Stomach (tissue), 9 donors: ENCODE data around the gene INPP4B. TPM values are rescaled to one million over a fixed set of nuclear protein-coding genes. Genes with fewer than 3 reads are reported as not detected.

Experiments
- DNase-seq, 2 donors: peaks; one replicate each; pipeline versions ENCODE4 v3.0.0 to v3.0.0-alpha.2; 2013 to 2019
- H3K27ac ChIP-seq, 5 donors: fragments of 200-600 bp in 4 of 5; sonication (generic) in 4 of 5; one replicate each; pipeline ENCODE4 v1.5.1; 2013 to 2019; ENCODE audit warnings: mild to moderate bottlenecking in 1 of 5, moderate library complexity in 1 of 5
- H3K27me3 ChIP-seq, 3 donors: fragments of 200-600 bp; sonication (generic); one replicate each; pipeline ENCODE4 v1.5.1; 2017 to 2019; ENCODE audit warnings: mixed run types in 1 of 3
- H3K36me3 ChIP-seq, 4 donors: fragments of 200-600 bp; sonication (generic); 1 replicate in 3 of 4; 2 replicates in 1 of 4; pipeline ENCODE4 v1.5.1; 2016 to 2019
- H3K4me1 ChIP-seq, 4 donors: fragments of 200-600 bp; sonication (generic); one replicate each; pipeline ENCODE4 v1.5.1; 2016 to 2019
- H3K4me3 ChIP-seq, 4 donors: fragments of 200-600 bp; sonication (generic) in 3 of 4; one replicate each; pipeline ENCODE4 v1.5.1; 2016 to 2019; ENCODE audit warnings: mild to moderate bottlenecking in 1 of 4
- H3K9me3 ChIP-seq, 4 donors: fragments of 200-600 bp; sonication (generic); one replicate each; pipeline ENCODE4 v1.5.1; 2016 to 2019
- CTCF ChIP-seq, 7 experiments: fragments of 450-650 bp in 4 of 7; fragments of 200-600 bp in 3 of 7; sonication (generic) in 3 of 7; IDR thresholded peaks; one replicate each; pipeline ENCODE4 v1.5.1; 2016 to 2019; ENCODE audit warnings: antibody characterized with exemption in 7 of 7, control low read depth in 2 of 7, mild to moderate bottlenecking in 1 of 7
- EP300 ChIP-seq: sonication (generic); formaldehyde crosslinking; IDR thresholded peaks from one replicate; pipeline ENCODE4 v1.6.1; 2017; ENCODE audit warnings: antibody characterized with exemption
- POLR2A ChIP-seq, 4 donors: fragments of 450-650 bp; IDR thresholded peaks; one replicate each; pipeline ENCODE4 v1.6.1; 2016; ENCODE audit warnings: antibody characterized with exemption in 4 of 4, control low read depth in 2 of 4, mild to moderate bottlenecking in 1 of 4, moderate library complexity in 1 of 4
- POLR2AphosphoS5 ChIP-seq, 3 donors: sonication (generic); formaldehyde crosslinking; IDR thresholded peaks; one replicate each; pipeline ENCODE4 v1.6.1; 2016; ENCODE audit warnings: antibody characterized with exemption in 3 of 3
- WGBS, 5 donors: extraction: QIAGEN DNeasy Blood & Tissue Kit in 3 of 5; methylation state at CpG; one replicate each; pipeline versions ENCODE4 v1.1.5 to v1.1.7; 2013 to 2018; 5-methylcytosine and 5-hydroxymethylcytosine counted together
- intact Hi-C: fragments of 100-400 bp; cut with DNase I; formaldehyde crosslinking; loops from one replicate; pipeline ENCODE4 v1.15.1; 2023; ENCODE audit warnings: low total_unique reads
- polyA plus RNA-seq, 3 donors: library from polyadenylated mRNA; stranded (reverse); fragments of 200-250 nt; gene quantifications; one replicate each; pipeline ENCODE4 v1.2.3, GENCODE V29; 2013
- total RNA-seq, 5 donors: library from RNA; depleted of rRNA; stranded (reverse); fragments of >200 nt; gene quantifications; one replicate each; pipeline versions ENCODE4 v1.1.0 to v1.2.3, GENCODE V29; 2014 to 2016
- donor health status: healthy with polysubstance abuse.
- donor health status: Bipolar disorder and iron deficiency.
- donor health status: healthy.

Gene INPP4B
- total and polyA plus RNA-seq, 8 donors, result 1.4 to 96.9 (median 11.7) TPM

GRCh38 chr4:142549248-142549647 is 296.9 kb downstream of the INPP4B start:
- TF ChIP-seq CTCF (IDR thresholded peaks at IDR 0.05), result no peak
- no peak for TF ChIP-seq POLR2AphosphoS5 (IDR thresholded peaks at IDR 0.05)
- TF ChIP-seq POLR2A (IDR thresholded peaks at IDR 0.05), result no peak

GRCh38 chr4:142548491-142548890 is 297.6 kb downstream of the INPP4B start:
- peaks cover 0 to 11% (median 3%) of the 10 kb centered on the region in 4 donors for H3K4me1 ChIP-seq
- H3K4me3 ChIP-seq, result no peak overlapping the region
- no peaks in the 10 kb centered on the region for H3K27me3 ChIP-seq
- no peak for DNase-seq
- WGBS, 5 donors, result 0 to 57% (median 0%) methylated on average over 1 of the region's 1 CpG
- no peak for TF ChIP-seq POLR2A (IDR thresholded peaks at IDR 0.05)
- no peak for TF ChIP-seq EP300
- no peak for TF ChIP-seq POLR2AphosphoS5 (IDR thresholded peaks at IDR 0.05)
- no peak for TF ChIP-seq CTCF (IDR thresholded peaks at IDR 0.05)
- H3K36me3 ChIP-seq, result no peaks in the 10 kb centered on the region
- no peaks in the 10 kb centered on the region for H3K9me3 ChIP-seq
- H3K27ac ChIP-seq, result no peak overlapping the region
- intact Hi-C loops, result no loop called here

More at GRCh38 chr4:142549248-142549647, 296.9 kb downstream of the INPP4B start:
- intact Hi-C loops, result no loop called here
- no peaks in the 10 kb centered on the region for H3K27me3 ChIP-seq
- peak overlapping the region in 1 of 5 donors; percentile 49 for H3K27ac ChIP-seq
- no peak overlapping the region for H3K4me3 ChIP-seq
- H3K4me1 ChIP-seq, result peaks cover 0 to 11% (median 3%) of the 10 kb centered on the region in 4 donors
- H3K9me3 ChIP-seq, result no peaks in the 10 kb centered on the region
- no peaks in the 10 kb centered on the region for H3K36me3 ChIP-seq
- 80 to 94% (median 93%) methylated on average over 3 of the region's 3 CpGs for WGBS, 5 donors
- no peak for DNase-seq

GRCh38 chr4:142547974-142548373 is 298.1 kb downstream of the INPP4B start:
- peak in 1 of 2 donors; percentile 33 for DNase-seq
- intact Hi-C loops, result no loop called here
- Histone ChIP-seq H3K4me1 (peaks cover 0 to 11% (median 3%) of the 10 kb centered on the region in 4 donors), H3K36me3 (no peaks in the 10 kb centered on the region), H3K27ac (no peak overlapping the region), H3K4me3 (no peak overlapping the region), H3K27me3 (no peaks in the 10 kb centered on the region), H3K9me3 (no peaks in the 10 kb centered on the region)
- WGBS, 5 donors, result 21 to 47% (median 25%) methylated on average over 1 of the region's 1 CpG
- TF ChIP-seq POLR2A (IDR thresholded peaks at IDR 0.05) (no peak), POLR2AphosphoS5 (IDR thresholded peaks at IDR 0.05) (no peak), EP300 (no peak), CTCF (IDR thresholded peaks at IDR 0.05) (no peak)

DNA sequence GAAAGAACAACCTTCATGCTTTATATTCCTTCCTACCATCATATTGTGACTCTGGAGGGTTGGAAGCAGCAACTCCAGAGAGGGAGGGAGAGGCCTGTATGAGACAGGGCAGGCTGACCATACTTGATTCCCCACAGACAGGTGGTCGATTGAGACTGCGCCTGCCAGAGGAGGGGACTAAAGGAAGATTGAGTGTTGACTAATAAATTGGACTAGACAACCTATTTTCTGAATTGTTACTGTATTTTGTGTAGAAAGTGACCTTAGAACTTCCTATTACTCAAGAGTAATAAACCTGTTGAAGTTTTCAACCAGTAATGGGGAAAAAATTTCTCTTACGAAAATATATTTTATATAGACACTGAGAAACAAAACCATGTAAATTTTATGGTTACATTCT is 301.5 kb downstream of the INPP4B start:
- no peak overlapping the region for H3K4me3 ChIP-seq
- H3K27ac ChIP-seq, result no peak overlapping the region
- 87 to 92% (median 91%) methylated on average over 3 of the region's 3 CpGs for WGBS, 5 donors
- H3K27me3 ChIP-seq, result no peaks in the 10 kb centered on the region
- intact Hi-C loops, result no loop called here
- no peaks in the 10 kb centered on the region for H3K9me3 ChIP-seq
- no peak for DNase-seq
- no peak for TF ChIP-seq CTCF (IDR thresholded peaks at IDR 0.05)
- no peak for TF ChIP-seq POLR2AphosphoS5 (IDR thresholded peaks at IDR 0.05)
- no peak for TF ChIP-seq EP300
- peaks cover 0 to 4% (median 0%) of the 10 kb centered on the region in 4 donors for H3K4me1 ChIP-seq
- no peaks in the 10 kb centered on the region for H3K36me3 ChIP-seq
